NB4 (cell line): ENCODE measurements around the gene ZMYND15.

Experiments
- CTCF ChIP-seq: IDR thresholded peaks from one replicate; pipeline ENCODE4 v1.5.1; 2012; ENCODE audit warnings: low read depth, low read length
- MYC ChIP-seq: IDR thresholded peaks from 2 replicates; pipeline ENCODE4 v1.6.1; 2011; ENCODE audit warnings: low read depth, low read length
- POLR2A ChIP-seq: IDR thresholded peaks from 2 replicates; pipeline ENCODE4 v1.6.1; 2011; ENCODE audit warnings: mild to moderate bottlenecking; ENCODE audit not compliant: insufficient read length; ENCODE audit errors: extremely low read depth
- TF ChIP-seq, protein P1 (sequence below): IDR thresholded peaks from 2 replicates; pipeline ENCODE4 v1.6.1; 2011; ENCODE audit warnings: low read depth, low read length

DNA sequence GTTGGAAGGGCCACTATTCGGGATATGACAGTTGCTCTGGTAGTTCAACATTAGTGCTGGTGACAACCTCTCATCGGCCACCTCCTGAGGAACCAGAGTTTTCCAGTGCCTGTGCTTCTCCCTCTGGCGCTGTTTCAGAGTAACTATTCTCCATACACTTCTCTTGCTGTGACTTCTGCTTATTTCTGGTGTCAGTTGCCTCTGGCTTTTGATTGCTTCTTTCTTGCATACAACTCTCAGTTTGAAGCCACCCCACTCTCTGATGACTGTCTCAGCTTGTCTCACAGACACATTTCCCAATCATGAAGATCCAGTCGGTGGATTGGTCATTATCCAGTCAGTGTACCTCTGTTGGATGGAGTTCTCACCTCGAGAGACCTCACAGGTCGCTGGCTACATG, 28.7 kb downstream of the ZMYND15 start:
- TF ChIP-seq CTCF (no peak), POLR2A (no peak), MYC (no peak)
- TF ChIP-seq, protein P1, sequence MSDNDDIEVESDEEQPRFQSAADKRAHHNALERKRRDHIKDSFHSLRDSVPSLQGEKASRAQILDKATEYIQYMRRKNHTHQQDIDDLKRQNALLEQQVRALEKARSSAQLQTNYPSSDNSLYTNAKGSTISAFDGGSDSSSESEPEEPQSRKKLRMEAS, result no peak
